IPS-11a (cell line): ENCODE measurements around the gene TPM2.

ENCODE experiments used
- H3K4me3 ChIP-seq: one replicate; pipeline ENCODE4 v1.5.1; 2013; ENCODE audit warnings: low read depth, low read length, control low read depth

The TPM2 gene

DNA sequence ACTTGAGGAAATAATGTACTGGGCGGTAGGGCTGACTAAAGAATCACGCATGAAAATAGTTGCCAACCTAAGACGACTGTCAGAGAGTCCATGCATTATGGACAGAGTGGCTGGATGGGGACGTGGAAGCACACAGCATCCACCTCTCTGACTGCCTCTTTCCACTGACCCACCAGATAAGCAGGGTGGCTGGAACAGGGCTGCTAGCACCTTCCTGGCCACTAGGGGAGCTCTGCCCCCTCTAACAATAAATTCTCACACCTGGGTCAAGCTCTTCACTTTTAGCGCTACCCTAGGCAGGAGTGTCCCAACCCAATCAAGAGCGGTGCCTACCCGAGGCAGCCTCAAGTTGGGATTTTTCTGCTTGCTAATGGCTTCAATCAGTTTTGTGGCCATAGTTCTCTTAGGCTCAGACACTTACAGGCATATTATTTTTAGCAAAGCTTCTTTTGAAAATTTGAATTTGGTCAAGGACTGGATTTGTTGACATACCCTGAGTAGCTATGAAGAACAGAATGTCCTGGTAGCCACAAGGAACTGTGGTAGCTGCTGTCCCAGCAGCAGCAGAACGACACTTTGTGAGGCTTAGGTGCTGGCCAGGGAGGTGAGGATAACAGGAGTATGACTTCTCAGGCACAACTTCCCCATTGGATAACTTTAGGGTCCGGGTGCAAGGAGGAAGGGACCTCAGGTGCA, 6.9 kb upstream of the TPM2 start:
- no peak overlapping the region for H3K4me3 ChIP-seq

GRCh38 chr9:35695943-35696401, 6.2 kb upstream of the TPM2 start:
- H3K4me3 ChIP-seq, result no peak overlapping the region

- no peak overlapping the region for H3K4me3 ChIP-seq
Measured at GRCh38 chr9:35691757-35692301, 2.1 kb upstream of the TPM2 start.

DNA sequence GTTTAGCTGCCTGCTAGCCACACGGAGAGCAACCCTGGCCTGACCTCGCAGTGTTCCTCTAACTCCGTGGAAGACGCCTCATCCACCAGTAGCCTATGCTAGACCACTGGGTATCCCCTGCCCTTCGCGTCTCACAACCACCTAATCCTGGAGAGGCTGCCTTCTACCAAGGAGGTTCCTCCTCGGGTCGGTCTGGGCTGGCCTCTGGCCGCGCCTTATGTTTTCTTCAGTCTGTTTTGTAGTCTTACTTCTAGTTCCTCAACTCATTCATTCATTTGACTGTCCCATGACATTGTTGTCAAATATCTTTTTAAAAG, 1.6 kb upstream of the TPM2 start:
- peak overlapping the region; percentile 54 for H3K4me3 ChIP-seq

GRCh38 chr9:35690614-35691333, 1.0 kb upstream of the TPM2 start:
- peak overlapping the region; percentile 89 for H3K4me3 ChIP-seq

DNA sequence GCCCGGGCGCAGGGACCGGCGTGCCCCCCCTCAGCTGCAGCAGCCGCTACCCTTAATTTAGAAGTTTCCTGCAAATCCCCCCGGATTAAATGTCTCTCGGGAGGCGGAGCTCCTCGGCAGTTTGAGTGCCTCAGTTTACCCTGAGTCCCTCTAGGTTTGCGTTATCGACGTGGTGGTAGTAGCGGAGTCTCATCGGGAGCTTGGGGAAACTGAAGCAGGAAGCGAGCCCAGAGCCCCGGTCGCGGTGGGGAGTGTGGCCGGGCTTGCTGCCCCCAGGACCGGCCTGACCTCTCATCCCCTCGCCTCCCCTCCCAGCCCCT, 529 bp upstream of the TPM2 start:
- peak overlapping the region; percentile 89 for H3K4me3 ChIP-seq

DNA sequence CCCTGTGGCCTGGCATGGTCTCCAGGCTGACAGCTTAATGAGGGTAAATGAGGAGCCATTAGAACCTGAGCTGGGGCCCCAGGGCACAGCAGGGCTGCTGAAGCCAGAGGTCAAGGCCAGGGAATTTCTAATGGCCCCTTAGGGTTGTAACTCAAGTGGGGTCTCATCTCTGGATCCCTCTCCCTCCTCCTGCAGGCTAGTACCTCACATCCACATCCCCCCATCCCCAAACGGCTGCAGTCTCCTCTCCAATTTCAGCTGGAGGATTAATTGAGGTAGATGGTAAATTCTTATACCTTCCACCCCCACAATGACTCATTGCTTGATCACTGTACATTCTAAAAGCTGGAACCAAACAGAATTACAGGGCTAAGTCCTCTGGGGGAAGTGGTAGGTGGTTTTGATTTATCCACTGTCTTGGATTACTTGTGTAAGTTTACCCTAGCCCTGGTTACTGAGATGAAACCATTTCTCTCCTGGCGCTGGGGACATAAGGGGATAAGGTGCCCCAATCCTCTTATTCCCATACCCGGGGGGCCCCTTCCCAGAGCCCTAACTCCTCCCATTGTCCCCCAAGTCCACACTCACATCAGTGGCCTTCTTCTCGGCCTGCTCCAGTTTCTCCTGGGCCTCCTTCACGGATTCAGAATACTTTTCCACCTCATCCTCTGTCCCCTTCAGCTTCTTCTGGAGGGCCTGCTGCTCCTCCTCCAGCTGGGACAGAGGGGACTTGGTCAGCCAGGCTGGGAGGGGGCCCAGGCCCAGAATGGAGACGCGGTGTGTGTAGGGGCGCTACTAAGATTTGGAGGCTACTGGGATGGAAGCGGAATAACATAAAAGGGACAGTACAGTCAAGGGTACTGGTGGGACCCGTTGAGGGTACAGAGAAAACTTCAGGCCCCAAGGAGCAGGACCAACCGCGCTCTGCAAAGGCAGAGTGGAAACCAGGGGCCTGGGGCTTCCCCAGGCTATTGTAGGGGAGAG, 875 bp downstream of the TPM2 start:
- peak overlapping the region; percentile 89 for H3K4me3 ChIP-seq

DNA sequence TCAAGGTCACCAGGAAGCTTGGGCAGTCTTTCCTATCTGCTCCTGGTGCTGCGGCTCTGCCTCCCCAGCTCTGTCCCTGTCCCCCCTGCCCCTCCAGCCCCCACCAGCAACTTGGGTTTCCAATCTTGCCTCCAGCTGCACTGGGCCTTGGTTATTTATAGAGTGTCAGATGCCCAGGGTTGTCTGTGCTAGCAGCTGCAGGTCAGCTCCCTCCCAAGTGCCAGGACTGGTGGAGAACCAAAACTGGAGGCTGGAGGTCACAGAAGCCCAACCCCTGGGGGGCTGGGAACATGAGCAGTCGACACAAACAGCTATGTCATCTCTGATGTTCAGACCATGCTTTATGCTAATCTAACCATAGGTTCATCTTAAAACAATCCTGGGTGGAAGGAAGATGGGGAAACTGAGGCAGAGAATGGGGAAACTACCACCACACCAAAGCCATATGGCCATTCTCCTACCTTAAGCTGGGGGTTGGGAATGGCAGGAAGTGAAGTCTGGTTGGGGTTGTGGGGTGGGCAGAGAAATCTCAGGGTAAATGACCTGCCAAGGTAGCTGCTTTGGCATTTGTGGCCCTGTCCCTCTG, 1.7 kb downstream of the TPM2 start:
- peak overlapping the region; percentile 4 for H3K4me3 ChIP-seq

DNA sequence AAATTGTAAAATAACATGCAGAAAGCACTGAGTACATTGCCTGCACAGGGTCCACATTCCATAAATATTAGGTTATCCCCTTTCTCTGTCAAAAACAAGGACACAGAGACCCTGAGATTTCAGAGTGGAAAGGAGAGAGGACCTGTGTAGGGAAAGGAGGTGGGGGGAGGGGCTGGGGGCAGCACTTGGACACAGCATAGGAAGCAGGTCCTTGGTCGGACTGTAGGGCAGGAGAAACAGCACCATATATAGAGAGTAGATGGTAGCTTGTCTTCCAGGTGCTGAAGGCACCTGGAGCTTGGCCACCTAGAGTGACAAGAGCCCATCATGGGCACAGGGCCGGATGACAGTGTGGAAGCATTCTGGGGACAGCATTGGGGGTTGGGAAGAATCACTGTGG, 2.4 kb downstream of the TPM2 start:
- no peak overlapping the region for H3K4me3 ChIP-seq

- no peak overlapping the region for H3K4me3 ChIP-seq
Measured at GRCh38 chr9:35686222-35687203, 3.2 kb downstream of the TPM2 start.

DNA sequence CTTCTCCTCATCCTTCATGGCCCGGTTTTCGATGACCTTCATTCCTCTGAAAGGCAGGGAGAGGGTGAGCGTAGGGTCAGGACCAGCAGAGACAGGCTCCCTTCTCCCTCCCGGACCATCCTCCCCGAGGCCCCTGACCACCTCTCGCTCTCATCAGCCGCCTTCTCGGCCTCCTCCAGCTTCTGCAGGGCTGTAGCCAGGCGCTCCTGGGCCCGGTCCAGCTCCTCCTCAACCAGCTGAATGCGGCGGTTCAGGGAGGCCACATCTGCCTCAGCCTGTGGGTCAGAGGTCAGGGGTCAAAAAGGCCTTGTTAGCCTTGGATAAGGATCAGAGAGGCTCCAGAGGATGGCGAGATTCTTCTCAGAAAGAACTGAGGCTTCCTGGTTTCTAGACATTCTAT, 4.2 kb downstream of the TPM2 start:
- H3K4me3 ChIP-seq, result no peak overlapping the region

DNA sequence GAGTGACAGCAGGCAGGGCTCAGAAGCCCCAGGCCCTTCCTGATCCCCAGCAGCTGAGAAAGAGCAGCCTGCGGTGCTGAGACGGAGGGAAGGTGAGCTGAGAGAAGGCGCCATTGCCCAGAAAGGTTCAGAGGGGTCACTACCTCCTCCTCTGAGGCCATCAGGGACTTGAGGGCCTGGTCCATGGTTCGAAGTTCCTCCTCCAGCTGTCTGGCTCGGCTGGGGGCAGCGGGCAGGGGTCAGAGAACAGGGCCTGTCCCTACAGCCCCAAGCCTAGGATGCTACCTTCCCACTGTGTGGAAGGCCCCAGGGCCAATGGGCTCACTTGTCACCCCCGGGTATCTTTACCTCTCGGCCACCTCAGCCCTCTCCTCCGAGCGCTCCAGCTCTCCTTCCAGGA, 4.8 kb downstream of the TPM2 start:
- H3K4me3 ChIP-seq, result no peak overlapping the region

- no peak overlapping the region for H3K4me3 ChIP-seq
Measured at GRCh38 chr9:35683323-35683722, 6.4 kb downstream of the TPM2 start.

DNA sequence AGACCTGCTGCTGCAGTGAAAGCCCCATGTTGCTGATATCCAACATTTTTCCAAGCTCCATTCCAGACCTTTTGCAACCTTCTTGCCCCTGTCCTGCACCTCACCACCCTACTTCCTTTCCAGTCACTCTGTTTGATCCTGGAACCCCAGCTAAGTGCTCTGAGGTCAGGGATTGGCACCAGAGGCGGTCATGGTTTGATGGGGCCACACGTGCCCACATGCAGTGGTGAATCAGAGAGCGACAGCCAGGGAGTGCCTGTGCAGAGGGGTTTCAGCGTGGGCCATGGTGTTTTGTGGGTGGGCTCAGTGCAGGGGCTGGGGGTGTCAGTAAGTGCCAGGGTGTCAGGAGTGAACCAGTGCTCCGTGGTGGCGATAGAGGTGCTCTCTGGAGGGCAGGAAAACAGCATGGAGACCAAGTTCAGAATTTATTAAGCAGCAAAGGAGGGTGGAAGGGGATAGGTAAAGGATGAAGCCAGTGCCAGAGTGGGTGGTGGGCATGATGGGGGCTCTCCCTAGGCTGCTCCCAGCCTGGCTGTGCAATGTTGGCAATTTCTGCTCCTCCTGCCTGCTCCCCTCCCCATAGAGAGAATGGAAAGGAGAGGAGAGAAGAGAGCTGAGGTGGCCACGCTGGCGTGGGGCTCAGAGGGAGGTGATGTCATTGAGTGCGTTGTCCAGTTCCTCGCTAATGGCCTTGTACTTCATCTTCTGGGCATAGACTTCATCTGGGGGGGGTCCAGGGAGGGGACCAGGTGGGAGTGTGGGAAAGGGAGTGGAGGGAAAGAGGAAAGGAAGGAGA, 7.0 kb downstream of the TPM2 start:
- H3K4me3 ChIP-seq, result no peak overlapping the region

DNA sequence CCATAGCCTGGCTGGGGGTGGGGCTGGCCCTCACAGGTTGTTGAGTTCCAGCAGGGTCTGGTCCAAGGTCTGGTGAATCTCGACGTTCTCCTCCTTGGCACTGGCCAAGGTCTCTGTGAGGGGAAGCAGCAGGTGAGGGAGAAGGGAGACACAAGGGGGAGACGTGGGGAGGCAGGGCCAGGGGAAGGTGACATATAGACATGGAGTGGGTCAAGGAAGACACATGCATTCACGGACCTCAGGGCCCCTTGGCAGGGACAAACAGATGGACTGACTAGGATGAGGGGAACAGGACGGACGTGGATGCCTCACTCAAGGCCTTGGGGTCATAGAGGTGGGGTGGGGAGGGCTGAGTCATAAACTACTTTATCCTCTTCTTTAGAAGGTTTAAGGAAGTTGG, 7.7 kb downstream of the TPM2 start:
- H3K4me3 ChIP-seq, result no peak overlapping the region

DNA sequence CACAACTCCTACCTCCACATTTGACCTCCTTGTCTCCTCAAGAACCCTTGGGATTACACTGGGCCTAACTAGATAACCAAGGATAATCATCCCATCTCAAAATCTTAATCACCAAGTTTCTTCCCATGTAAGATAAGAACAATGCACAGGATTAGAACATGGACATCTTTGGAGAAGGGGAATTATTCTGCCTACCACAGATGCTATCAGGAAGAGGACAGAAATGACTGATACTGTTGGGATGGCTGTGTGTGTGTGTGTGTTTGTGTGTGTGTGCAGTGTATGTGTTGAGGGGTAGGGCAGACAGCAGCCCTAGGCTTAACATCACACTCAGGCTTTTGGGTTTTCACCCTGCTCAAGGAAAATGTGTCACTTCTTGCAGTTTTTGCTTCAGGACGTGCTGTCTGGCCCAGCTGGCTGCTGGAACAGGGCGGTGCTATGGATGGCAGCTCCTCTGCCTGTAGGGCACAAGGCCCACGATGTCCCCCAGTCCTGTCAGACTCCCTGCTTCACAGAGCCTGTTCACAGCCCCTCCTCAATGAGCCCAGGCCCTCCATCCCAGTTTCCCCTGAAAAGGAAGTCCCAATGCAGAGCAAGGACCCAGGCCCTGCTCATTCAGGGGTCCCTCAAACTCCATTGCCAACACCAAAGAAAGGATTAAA, 8.3 kb downstream of the TPM2 start:
- H3K4me3 ChIP-seq, result no peak overlapping the region

DNA sequence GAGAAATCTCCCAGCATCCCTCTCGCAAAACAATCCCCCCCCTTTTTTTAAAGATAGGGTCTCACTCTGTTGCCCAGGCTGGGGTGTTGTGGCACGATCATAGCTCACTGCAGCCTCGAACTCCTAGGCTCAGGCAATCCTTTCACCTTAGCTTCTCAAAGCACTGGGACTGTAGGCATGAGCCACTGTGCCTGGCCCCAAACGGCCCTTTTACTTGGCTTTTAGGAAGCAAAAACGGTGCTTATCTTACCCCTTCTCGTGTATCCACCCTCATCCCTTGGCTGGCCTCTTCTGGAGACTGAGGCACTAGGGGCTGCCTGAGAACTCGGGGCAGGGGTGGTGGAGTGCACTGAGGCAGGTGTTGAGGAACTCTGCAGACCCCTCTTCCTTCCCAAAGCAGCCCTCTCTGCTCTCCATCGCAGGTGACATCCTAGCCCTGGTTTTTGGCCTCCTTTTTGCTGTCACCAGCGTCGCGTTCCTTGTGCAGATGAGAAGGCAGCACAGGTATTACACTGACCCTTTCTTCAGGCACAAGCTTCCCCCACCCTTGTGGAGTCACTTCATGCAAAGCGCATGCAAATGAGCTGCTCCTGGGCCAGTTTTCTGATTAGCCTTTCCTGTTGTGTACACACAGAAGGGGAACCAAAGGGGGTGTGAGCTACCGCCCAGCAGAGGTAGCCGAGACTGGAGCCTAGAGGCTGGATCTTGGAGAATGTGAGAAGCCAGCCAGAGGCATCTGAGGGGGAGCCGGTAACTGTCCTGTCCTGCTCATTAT, 9.2 kb downstream of the TPM2 start:
- no peak overlapping the region for H3K4me3 ChIP-seq
